Stimulated activated CD8-positive, alpha-beta memory T cell treated with anti-CD3 and anti-CD28 coated beads, Interleukin-12 subunit alpha, Interleukin-12 subunit beta, amount 100 ng/mL, for 1 hour (primary cell): Measurements from ENCODE around the gene MLEC.

Experiments used
- DNase-seq: peaks from one replicate; pipeline ENCODE4 v3.0.0-alpha.2; 2020; ENCODE audit warnings: low read depth

The MLEC gene

DNA sequence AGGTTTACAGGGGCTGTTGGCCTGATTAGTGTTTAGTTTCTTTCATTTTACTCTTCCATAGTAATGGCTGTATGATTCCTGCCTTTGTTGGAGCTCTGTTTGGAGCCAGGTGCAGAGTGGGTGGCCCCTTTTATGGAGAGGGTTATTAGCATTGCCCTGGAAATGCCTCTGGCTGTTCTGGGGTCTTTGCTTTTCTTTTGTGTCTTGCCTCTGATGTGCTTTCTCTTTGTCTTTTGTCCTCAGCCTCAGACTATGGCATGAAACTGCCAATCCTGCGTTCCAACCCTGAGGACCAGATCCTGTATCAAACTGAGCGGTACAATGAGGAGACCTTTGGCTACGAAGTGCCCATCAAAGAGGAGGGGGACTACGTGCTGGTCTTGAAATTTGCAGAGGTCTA, 6.9 kb downstream of the MLEC start:
- DNase-seq, result no peak

- no peak for DNase-seq
These were observed 9.7 kb downstream of the MLEC start for GRCh38 chr12:120696626-120697025.

DNA sequence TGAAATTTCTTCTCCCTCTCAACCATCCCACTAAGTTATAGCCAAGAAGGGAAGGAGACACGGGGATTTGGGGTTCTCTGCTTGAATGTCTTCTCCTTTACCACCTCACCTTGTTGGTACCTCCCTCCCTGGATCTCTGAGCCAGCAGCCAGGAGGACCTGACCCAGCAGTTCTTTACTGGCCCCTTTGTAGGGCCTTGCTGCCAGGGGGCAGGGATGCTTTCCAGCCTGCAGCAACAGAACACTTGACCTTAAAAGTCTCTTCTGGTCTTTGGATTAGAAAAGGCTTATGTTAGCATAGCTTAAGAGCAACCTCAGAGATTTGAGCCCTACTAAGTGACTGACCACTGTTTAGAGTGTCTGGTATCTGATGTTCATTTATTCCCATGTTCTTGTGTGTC, 10.4 kb downstream of the MLEC start:
- DNase-seq, result no peak

DNA sequence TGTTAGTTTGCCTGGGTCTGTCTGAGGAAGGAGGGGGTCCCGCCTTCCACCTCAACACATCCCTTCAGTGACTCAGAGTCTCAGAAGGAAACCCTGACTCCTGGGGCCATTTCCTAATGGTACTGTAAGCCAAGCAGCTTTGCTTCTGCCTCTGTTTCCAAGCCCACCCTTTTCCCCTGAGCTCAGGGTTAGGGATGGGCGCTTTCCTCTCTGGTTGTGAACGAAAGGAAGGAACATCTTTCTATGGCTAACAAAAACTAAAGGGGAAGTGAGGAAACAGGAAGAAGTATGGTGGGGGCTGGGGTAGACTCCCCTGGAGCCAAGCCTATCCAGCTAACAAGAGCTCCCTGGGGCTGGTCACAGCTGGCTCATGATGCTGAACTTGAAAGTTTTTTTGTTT, 11.7 kb downstream of the MLEC start:
- DNase-seq, result no peak

GRCh38 chr12:120699553-120699952, 12.6 kb downstream of the MLEC start:
- no peak for DNase-seq

GRCh38 chr12:120700886-120701285, 13.9 kb downstream of the MLEC start:
- DNase-seq, result no peak

DNA sequence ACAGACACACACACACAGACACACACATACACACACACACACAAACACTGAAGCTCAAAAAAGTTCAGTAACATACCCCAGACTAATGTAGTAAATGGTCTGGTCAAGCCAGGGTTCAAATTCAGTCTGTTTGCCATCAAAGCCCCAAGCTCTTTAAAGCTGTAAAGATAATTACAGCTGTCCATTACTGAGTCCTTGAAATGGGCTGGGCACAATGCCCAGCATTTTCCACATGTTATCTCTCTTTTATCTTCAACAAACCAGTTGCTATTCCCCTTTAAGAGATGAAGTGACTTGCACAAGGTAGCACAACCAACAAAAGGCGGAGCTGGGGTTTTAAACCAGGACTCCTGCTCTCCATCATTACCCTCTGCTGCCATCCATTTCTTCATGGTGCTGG, 15.7 kb downstream of the MLEC start:
- no peak for DNase-seq

DNA sequence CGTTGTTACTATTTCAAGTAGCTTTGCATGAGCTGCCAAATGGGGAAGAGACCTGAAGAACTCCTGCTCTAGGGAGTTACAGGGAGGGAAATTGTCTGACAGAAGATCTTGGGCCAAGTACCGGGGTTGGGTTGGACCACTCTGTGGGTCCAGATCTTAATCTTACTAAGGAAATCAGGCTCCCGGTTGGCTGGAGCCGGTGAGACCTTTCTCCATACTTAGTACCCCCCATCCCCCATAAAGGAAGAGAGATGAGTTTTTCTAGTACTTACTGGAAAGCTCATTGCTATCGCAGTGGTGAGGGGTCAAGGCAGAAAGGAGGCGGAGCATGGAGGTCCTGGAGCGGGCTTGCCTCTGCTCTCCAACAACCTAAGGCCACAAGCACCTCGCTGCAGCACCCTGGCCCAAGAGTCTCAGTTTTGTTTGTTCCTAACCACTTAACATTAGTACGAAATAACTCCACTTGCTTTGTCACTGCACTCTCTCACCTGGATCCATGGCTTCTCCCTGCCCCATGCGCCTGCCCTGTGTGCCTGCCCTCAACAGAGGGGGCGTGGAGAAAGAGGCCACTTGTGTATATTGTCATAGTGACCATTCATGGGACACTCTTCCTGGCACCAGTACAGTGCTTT, 16.5 kb downstream of the MLEC start:
- no peak for DNase-seq

DNA sequence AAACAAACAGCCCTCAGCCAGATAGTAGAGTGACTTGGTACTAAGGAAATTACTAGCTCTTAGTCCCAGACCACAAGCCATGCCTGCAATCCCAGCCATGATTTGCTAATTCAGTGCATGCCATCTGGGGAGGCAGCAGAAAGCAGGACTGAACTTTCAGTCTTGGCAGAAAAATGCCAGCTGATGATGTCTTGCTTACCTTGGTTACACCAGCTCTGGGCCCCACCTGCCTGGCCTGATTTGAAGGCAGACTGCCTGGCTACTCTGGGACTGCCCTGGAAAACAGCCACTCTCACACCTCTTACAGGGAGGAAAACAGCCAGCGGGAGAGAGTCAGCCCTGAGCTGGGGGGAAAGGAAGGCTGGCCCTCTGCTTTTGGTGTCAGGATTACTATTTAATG, 18.7 kb downstream of the MLEC start:
- no peak for DNase-seq

DNA sequence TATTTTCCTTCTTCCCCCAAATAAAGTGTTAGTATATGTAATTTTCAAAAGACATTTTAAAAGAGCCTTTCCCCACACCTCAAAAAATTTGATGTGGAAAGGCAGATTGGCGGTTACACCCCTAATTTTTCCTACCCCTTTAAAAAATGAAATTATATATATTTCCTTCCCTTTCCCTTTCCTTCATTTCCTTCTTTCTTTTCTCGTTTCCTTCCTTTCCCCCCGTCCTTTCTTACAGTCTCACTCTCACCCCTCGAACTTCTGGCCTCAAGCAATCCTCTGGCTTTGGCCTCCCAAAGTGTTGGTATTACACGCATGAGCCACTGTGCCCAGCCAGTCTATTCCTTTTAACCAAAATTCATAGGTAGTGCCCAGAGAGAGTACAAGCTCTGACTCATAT, 19.1 kb downstream of the MLEC start:
- DNase-seq, result no peak

- DNase-seq, result no peak
These were observed 21.7 kb downstream of the MLEC start for GRCh38 chr12:120708651-120709050.

DNA sequence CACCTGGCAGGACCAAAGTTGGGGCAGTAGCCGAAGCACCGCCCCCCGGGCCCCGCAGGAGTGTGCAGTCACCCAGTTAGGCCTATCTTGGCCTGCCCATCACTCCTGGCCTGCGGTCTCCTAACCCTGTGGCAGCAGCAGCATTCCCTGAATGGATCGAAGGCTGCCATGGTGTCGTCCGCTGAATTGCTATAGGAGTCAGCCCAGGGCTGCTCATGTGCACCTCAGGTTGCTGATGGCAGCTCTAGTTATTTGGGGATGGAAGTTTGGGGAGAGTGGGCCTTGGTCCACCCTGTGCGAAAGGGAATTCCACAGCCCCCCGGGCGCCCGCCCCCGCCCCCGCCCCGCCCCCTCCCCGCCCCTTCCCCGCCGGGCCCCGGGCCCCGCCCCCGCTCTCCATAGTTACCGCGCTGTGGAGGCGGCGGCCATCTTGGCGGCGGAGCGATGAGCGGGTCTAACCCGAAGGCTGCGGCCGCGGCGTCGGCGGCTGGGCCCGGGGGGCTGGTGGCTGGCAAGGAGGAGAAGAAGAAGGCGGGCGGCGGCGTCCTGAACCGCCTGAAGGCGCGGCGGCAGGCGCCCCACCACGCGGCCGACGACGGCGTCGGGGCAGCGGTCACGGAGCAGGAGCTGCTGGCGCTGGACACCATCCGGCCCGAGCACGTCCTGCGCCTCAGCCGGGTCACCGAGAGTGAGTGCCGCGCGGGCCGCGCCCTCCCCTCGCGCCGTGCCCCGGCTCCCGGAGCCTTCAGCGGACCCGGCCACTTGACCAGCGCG, 23.3 kb downstream of the MLEC start, which contains the start of gene UNC119B:
TSS of gene UNC119B (plus strand) at position 428 of the 774 bp plus-strand sequence. CDS start at position 445, 17 bp downstream.
- DNase-seq, result peak; percentile 64

DNA sequence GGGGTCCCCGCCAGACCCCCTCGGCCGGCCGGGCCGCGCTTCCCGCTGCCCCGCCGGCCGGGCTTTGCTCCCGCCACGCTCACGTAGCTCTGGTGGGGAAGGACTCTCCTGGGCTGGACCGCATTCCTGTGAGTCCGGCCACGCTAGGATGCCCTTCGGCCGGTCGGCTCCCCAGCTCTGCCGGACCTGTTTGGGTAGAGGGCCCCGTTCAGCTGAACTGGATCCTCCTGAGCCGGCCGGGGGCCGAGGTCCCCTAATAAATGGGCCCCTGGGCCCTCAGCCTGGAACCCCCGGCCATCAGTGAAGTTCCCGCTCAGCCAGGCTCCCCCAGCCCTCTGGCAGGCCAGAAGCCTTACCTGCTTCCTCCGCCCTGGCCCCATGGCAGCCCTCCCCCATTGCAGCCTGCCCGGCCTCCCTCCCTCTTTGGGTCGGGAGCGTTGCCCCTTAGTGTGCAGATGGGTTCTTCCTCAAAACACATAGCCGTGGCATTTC, 23.9 kb downstream of the MLEC start:
- DNase-seq, result no peak

DNA sequence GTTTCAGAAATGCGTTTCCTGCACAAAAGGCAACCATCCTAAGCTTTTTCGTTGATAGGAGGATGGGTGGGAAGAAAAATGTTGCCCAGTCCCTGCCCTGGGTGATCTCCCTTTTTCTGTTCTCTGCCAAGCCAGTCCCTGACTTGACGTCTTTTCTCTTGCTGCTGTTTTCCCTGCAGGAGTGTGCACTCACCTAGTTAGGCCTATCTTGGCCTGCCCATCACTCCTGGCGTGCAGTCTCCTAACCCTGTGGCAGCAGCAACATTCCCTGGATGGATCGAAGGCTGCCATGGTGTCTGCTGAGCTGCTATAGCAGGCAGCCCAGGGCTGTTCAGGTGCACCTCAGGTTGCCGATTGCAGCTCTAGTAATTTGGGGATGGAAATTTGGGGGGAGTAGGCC, 24.5 kb downstream of the MLEC start:
- DNase-seq, result no peak

GRCh38 chr12:120712610-120713009, 25.7 kb downstream of the MLEC start:
- no peak for DNase-seq

DNA sequence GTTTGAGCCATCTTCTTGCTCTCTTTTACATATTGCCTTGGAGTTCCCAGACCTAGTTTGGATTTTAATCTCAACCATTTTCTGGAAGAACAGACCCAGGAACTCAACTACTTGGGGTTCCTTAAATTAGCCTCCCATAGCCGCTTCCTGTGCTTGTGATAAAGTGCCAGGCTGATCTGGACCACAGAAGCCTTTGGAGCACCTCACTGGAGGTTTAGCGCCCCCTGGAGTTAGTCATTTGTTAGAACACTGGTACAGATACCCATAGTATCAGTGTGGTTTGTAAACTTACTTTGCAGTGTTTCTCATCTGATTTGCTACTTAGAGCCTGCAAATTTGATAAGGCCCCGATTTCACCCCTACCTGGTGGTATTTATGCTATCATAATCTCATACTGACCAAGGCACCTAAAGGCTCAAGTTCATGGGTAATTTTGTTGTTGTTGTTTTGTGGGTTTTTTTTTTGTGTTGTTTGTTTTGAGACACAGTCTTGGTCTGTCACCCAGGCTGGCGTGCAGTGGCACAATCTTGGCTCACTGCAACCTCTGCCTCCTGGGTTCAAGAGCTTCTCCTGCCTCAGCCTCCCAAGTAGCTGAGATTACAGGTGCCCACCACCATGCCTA, 27.0 kb downstream of the MLEC start:
- peak; percentile 68 for DNase-seq

DNA sequence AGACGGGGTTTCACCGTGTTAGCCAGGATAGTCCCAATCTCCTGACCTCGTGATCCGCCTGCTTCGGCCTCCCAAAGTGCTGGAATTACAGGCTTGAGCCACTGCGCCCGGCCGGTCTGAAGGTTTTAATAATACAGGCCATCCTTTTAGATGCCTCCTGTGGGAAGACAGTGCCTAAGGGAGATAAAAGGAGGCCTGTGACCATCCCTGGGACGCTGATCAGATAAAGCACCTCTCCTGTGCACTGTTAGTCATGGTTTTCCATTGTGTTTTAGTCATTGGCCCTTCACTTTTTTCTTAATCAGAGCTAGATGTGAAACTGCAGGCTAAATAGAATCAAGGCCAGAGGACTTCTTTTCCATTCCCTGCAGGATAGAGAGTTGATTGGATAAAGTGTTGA, 31.1 kb downstream of the MLEC start:
- DNase-seq, result no peak

- no peak for DNase-seq
These were observed 32.1 kb downstream of the MLEC start for GRCh38 chr12:120719072-120719471.

DNA sequence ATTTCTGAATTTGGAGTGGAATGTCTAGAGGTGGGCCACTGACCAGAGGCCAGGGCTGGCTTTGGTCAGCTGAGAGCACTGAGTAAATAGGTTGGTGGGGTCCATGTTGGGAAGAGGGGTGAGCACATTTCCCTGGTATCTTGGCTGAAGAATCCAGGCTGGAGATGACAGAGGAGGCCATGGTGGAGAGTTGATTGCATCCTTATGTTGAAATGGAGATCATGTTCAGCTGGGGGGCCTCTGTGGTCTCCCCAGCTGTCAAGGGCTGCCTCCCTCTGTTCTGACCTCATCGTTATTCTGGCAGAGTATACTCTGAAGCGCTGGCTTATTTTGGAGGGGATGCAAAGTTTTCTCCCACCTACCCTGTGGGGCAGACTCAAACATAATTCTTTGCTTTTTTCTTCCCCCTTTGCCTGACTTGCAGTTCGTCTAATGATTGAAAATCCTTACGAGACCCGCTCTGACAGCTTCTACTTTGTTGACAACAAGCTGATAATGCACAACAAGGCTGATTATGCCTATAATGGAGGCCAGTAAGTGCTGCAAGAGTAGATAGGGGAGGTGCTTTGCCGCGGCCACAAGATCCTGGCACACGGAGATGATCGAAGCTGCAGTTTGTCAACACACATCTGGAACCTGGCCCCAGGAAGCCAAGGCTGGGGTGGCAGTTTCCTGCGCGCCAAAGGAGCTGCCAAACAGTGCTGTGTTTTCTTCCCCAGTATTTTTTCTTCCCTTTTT, 32.7 kb downstream of the MLEC start:
- DNase-seq, result no peak

- DNase-seq, result no peak
These were observed 33.5 kb downstream of the MLEC start for GRCh38 chr12:120720234-120720986.

DNA sequence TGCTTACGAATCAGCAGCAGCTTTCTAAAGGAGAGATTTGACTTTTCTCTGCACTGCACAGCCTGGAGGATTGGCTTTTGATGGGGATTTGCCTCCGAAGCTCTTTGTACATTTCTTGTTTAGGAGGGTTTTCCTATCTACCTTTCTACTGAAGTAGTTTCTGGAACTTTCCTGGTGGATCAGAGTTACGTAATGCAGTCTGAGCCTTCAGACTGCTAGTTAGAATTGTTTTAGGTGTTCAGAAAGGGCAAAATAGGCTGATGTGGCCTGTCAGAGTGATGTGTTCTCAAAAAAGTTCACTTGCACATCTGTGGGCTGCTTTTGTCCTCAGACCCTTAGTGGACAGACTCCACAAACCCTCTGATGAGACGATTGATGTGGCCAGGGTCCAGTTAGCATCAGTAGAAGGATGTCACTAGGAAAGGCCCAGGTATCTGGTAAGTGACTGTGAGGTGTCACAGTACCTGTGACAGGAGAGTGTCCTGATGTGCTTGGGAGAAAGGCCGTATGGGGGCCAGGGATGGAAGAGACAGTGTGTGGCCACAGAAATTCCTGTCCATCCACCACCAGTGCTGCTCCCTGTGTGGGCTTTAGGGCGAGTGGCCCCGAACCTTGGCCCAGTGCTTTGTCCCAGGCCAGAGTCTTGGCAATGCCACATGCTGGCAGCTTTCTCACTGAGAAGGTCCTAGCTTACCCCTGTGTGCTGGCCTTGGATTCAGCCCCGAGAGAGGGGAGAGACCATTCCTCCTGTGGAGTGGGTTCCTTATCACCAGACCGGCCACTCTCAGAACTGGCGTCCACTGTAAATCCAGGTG, 34.2 kb downstream of the MLEC start:
- DNase-seq, result no peak
